MCF 10A (cell line): ENCODE data around the gene BTBD6. TPM values are rescaled to one million over a fixed set of nuclear protein-coding genes. Genes with fewer than 3 reads are reported as not detected.

Experiments used
- BruUV-seq: library from RNA; stranded (reverse); fragments of 400-500 nt; replicated peaks from 2 replicates; lab custom pipeline; 2021; lab: Mats Ljungman, UMichigan
- CTCF ChIA-PET: fragments of 300-600 bp; sonication (Branson Sonifier 250); formaldehyde crosslinking; extraction: SDS; loops from one replicate; lab custom pipeline; 2021; ENCODE audit warnings: antibody characterized with exemption, inconsistent platforms; lab: Yijun Ruan, JAX
- POLR2A ChIA-PET: fragments of 300-600, 350-650 bp; sonication (Branson Sonifier 250); formaldehyde crosslinking; extraction: SDS; loops from one replicate; lab custom pipeline; 2020; ENCODE audit warnings: antibody characterized with exemption, inconsistent platforms; lab: Yijun Ruan, JAX
- DNase-seq: peaks from one replicate; pipeline ENCODE4 v3.0.0-alpha.2; 2018; ENCODE audit not compliant: unreplicated experiment
- H3K27ac Mint-ChIP-seq: one replicate; pipeline ENCODE4 v1.8.0; 2022; ENCODE audit warnings: mild to moderate bottlenecking, low read depth, mixed read lengths; ENCODE audit not compliant: unreplicated experiment
- H3K27me3 Mint-ChIP-seq: one replicate; pipeline ENCODE4 v1.8.0; 2022; ENCODE audit warnings: mixed read lengths; ENCODE audit not compliant: insufficient read depth, unreplicated experiment
- H3K36me3 Mint-ChIP-seq: one replicate; pipeline ENCODE4 v1.8.0; 2022; ENCODE audit warnings: mild to moderate bottlenecking, moderate library complexity, mixed read lengths; ENCODE audit not compliant: insufficient read depth, unreplicated experiment
- H3K4me1 Mint-ChIP-seq: one replicate; pipeline ENCODE4 v1.8.0; 2022; ENCODE audit warnings: mixed read lengths; ENCODE audit not compliant: insufficient read depth, unreplicated experiment
- H3K4me3 Mint-ChIP-seq: one replicate; pipeline ENCODE4 v1.8.0; 2022; ENCODE audit warnings: mild to moderate bottlenecking, moderate library complexity, mixed read lengths; ENCODE audit not compliant: unreplicated experiment
- H3K9me3 Mint-ChIP-seq: one replicate; pipeline ENCODE4 v1.8.0; 2022; ENCODE audit warnings: mixed read lengths; ENCODE audit not compliant: unreplicated experiment
- intact Hi-C: fragments of 100-400 bp; cut with micrococcal nuclease; formaldehyde crosslinking; loops from 2 replicates; pipeline ENCODE4 v1.14.1; 2022
- total RNA-seq: library from RNA; stranded (reverse); gene quantifications from 2 replicates; pipeline ENCODE4 v1.2.3, GENCODE V29; 2022
- TF ChIP-seq, protein P1 (sequence below): fragments of 200-600 bp; IDR thresholded peaks from one replicate; pipeline ENCODE4 v1.8.0; 2022; ENCODE audit warnings: antibody characterized with exemption, mild to moderate bottlenecking; ENCODE audit not compliant: unreplicated experiment

The BTBD6 gene
- total RNA-seq, 1 experiment from 2014 or later = 24.5 TPM

DNA sequence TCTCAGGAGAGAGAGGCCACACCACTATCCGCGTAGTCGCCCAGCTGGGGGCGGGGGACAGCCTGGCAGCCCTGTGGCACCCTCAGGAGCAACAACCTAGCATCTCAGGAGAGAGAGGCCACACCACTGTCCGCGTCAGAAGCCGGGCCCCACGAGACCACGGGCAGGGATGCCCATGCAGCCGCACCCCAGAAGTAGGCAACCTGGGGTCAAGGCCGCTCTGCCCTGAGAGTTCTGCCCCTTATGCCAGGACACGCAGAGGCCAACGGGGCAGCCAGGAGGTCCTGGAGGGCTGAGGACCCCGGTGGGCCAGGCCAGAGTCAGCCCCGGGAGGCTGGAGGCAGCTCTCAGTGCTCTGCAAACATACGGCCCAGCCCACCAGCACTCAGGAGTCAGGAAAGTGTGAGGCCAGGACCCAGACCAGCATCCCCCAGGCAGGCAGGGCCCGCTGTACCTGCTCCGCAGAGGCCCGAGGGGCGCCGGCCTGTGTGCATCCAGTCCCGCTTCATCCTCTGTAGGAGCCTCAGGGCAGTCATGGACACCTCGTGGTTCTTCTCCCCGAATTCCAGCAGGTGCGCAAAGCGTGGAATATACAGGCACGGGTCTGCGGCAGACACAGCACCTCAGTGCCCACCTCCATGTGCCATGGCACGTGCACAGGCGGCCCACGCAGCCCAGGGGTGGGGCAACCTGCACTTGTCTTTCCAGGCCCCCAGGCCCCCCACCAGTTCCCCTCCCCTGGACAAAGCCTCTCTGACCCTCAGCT, 7.3 kb upstream of the BTBD6 start:
- H3K4me1 Mint-ChIP-seq = no peaks in the 10 kb centered on the region
- no peak overlapping the region for H3K4me3 Mint-ChIP-seq
- H3K27me3 Mint-ChIP-seq = no peaks in the 10 kb centered on the region
- ChIA-PET POLR2A (no interaction called here), CTCF (interaction anchor here (0.7 kb wide), 1 partner anchor 34 kb away, joined by 3 read pairs; no protein-coding TSS in a partner anchor)
- DNase-seq = no peak
- no peaks in the 10 kb centered on the region for H3K9me3 Mint-ChIP-seq
- TF ChIP-seq, protein P1, sequence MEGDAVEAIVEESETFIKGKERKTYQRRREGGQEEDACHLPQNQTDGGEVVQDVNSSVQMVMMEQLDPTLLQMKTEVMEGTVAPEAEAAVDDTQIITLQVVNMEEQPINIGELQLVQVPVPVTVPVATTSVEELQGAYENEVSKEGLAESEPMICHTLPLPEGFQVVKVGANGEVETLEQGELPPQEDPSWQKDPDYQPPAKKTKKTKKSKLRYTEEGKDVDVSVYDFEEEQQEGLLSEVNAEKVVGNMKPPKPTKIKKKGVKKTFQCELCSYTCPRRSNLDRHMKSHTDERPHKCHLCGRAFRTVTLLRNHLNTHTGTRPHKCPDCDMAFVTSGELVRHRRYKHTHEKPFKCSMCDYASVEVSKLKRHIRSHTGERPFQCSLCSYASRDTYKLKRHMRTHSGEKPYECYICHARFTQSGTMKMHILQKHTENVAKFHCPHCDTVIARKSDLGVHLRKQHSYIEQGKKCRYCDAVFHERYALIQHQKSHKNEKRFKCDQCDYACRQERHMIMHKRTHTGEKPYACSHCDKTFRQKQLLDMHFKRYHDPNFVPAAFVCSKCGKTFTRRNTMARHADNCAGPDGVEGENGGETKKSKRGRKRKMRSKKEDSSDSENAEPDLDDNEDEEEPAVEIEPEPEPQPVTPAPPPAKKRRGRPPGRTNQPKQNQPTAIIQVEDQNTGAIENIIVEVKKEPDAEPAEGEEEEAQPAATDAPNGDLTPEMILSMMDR = no peak
- H3K27ac Mint-ChIP-seq = no peak overlapping the region
- intact Hi-C loops = no loop called here
- H3K36me3 Mint-ChIP-seq = peaks cover 12% of the 10 kb centered on the region
- BruUV-seq = no TSS peak

DNA sequence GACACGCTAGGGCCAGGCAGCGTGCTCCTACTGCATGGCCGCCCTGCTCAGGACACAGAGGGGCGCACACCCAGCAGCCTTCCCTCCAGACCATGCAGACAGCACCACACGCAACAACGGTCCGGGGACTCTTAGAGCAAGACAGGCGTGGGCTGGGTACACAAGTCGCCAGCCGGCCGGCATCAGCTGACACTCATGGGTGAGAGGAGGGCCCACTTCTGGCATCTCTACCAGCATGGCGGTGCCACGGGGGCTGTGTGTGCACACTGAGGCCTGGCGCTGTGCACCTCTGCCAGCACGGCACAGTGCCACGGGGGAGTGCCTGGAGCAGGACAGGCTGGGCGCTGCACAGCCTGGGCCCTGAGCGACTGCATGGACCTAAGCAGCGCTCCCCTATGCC, 6.7 kb upstream of the BTBD6 start:
- H3K27ac Mint-ChIP-seq = no peak overlapping the region
- POLR2A ChIA-PET = no interaction called here
- intact Hi-C loops = no loop called here
- H3K9me3 Mint-ChIP-seq = no peaks in the 10 kb centered on the region
- no TSS peak for BruUV-seq
- no peak for DNase-seq
- CTCF ChIA-PET = no interaction called here
- no peak overlapping the region for H3K4me3 Mint-ChIP-seq
- TF ChIP-seq, protein P1 = no peak
- H3K4me1 Mint-ChIP-seq = no peaks in the 10 kb centered on the region
- peaks cover 12% of the 10 kb centered on the region for H3K36me3 Mint-ChIP-seq
- no peaks in the 10 kb centered on the region for H3K27me3 Mint-ChIP-seq

DNA sequence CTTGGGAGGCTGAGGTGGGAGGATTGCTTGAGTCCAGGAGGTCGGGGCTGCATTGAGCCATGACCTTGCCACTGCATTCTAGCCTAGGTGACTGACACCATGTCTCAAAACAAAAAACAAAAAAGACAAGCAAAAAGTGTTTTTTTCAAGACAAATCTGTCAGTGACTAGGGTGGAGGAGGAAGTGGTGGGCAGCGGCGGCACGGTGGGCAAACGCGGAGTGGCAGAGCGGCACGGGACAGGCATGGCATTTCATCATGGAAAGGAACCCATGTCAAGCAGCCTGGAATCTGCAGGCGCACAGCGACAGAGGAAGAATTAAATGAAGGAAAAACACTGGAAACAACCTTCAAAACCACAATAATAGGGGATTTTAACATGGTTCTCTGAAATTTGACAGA, 4.0 kb upstream of the BTBD6 start:
- BruUV-seq = no TSS peak
- POLR2A ChIA-PET = no interaction called here

DNA sequence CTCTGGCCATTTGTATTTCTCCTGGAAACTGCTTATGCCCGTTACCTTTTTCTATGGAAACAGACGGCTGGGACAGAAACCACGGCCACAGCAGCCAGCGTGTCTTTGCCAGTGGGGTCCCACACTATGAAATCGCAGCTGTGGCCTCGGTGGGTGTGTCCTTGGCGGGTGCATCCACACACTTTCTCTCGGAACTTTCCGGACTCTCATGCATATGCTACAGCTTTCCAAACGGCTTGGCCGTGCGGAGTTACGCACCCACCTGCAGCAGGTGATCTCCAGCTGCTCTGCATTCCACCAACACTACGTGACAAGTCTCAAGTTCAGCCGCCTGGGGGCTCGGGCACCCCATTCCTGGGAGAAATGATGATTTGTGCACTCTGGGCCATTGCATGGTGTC, 1.3 kb upstream of the BTBD6 start:
- Mint-ChIP-seq H3K36me3 (peaks cover 19% of the 10 kb centered on the region), H3K4me3 (peak overlapping the region; percentile 65), H3K27me3 (no peaks in the 10 kb centered on the region), H3K27ac (peak overlapping the region; percentile 27), H3K4me1 (peaks cover 5% of the 10 kb centered on the region), H3K9me3 (no peaks in the 10 kb centered on the region)
- no peak for DNase-seq
- ChIA-PET POLR2A (interaction anchor here (1.2 kb wide), 1 partner anchor 53 kb away, joined by 3 read pairs; no protein-coding TSS in a partner anchor), CTCF (interaction anchor here (0.6 kb wide), 1 partner anchor 155 kb away, joined by 3 read pairs; no protein-coding TSS in a partner anchor)
- TF ChIP-seq, protein P1 = no peak
- intact Hi-C loops = no loop called here
- no TSS peak for BruUV-seq

More for the DNA sequence above, 4.0 kb upstream of the BTBD6 start:
- no peaks in the 10 kb centered on the region for H3K9me3 Mint-ChIP-seq
- H3K36me3 Mint-ChIP-seq = peaks cover 18% of the 10 kb centered on the region
- H3K4me1 Mint-ChIP-seq = peaks cover 5% of the 10 kb centered on the region
- TF ChIP-seq, protein P1 = no peak
- no peak for DNase-seq
- intact Hi-C loops = no loop called here
- H3K27ac Mint-ChIP-seq = no peak overlapping the region
- no peak overlapping the region for H3K4me3 Mint-ChIP-seq
- no peaks in the 10 kb centered on the region for H3K27me3 Mint-ChIP-seq
- CTCF ChIA-PET = no interaction called here
